Stimulated activated CD4-positive, alpha-beta T cell treated with anti-CD3 and anti-CD28 coated beads, Interleukin-1b, Interleukin-23, amount 100 ng/mL, for 4 hours (primary cell): Measurements from ENCODE around the gene CASQ2.

ENCODE experiments used
- DNase-seq, 2 donors: peaks; one replicate each; pipeline ENCODE4 v3.0.0-alpha.2; 2020; ENCODE audit warnings: low read depth in 2 of 2

CASQ2 gene

GRCh38 chr1:115768549-115768948, at the start of gene CASQ2:
Gene CASQ2, minus strand, starts transcription at chr1:115768714. Its CDS starts 173 bp downstream, at chr1:115768541.
- DNase-seq: no peak

GRCh38 chr1:115815694-115816093, 47.2 kb upstream of the CASQ2 start:
- DNase-seq: no peak

GRCh38 chr1:115814685-115815398, 46.3 kb upstream of the CASQ2 start:
- DNase-seq: no peak

GRCh38 chr1:115813727-115814126, 45.2 kb upstream of the CASQ2 start:
- no peak for DNase-seq

GRCh38 chr1:115811140-115811828, 42.8 kb upstream of the CASQ2 start:
- no peak for DNase-seq

- DNase-seq: no peak
Observed at GRCh38 chr1:115810609-115811008, 42.1 kb upstream of the CASQ2 start.

GRCh38 chr1:115809847-115810246, 41.3 kb upstream of the CASQ2 start:
- no peak for DNase-seq

- DNase-seq: no peak
Observed at GRCh38 chr1:115809076-115809475, 40.6 kb upstream of the CASQ2 start.

- DNase-seq: peak in 1 of 2 donors; percentile 3
Observed at GRCh38 chr1:115807723-115808122, 39.2 kb upstream of the CASQ2 start.

GRCh38 chr1:115805597-115805996, 37.1 kb upstream of the CASQ2 start:
- DNase-seq: no peak

GRCh38 chr1:115802416-115802815, 33.9 kb upstream of the CASQ2 start:
- no peak for DNase-seq

- no peak for DNase-seq
Observed at GRCh38 chr1:115797486-115797885, 29.0 kb upstream of the CASQ2 start.

GRCh38 chr1:115796897-115797296, 28.4 kb upstream of the CASQ2 start:
- DNase-seq: no peak

- DNase-seq: no peak
Observed at GRCh38 chr1:115796036-115796435, 27.5 kb upstream of the CASQ2 start.

- no peak for DNase-seq
Observed at GRCh38 chr1:115794976-115795639, 26.6 kb upstream of the CASQ2 start.

- DNase-seq: no peak
Observed at GRCh38 chr1:115793162-115793561, 24.6 kb upstream of the CASQ2 start.

- DNase-seq: no peak
Observed at GRCh38 chr1:115791816-115792215, 23.3 kb upstream of the CASQ2 start.

GRCh38 chr1:115790846-115791245, 22.3 kb upstream of the CASQ2 start:
- DNase-seq: no peak

GRCh38 chr1:115790356-115790755, 21.8 kb upstream of the CASQ2 start:
- no peak for DNase-seq

GRCh38 chr1:115783311-115783710, 14.8 kb upstream of the CASQ2 start:
- no peak for DNase-seq

GRCh38 chr1:115782571-115783281, 14.2 kb upstream of the CASQ2 start:
- no peak for DNase-seq

- DNase-seq: no peak
Observed at GRCh38 chr1:115781851-115782250, 13.3 kb upstream of the CASQ2 start.
